Measurements from ENCODE around the gene MEGF6. TPM values are rescaled to one million over a fixed set of nuclear protein-coding genes. Genes with fewer than 3 reads are reported as not detected.

MEGF6 gene
- total RNA-seq, 1 donor from 2014 or later = 194 TPM

GRCh38 chr1:3506943-3507342 lies 104.4 kb downstream of the MEGF6 start:
- no peak for TF ChIP-seq CTCF (IDR thresholded peaks at IDR 0.05)
- no peaks in the 10 kb centered on the region for H3K9me3 ChIP-seq
- H3K4me3 ChIP-seq = no peak overlapping the region
- H3K36me3 ChIP-seq = peaks cover 64 to 67% of the 10 kb centered on the region in 2 donors
- H3K4me1 ChIP-seq = peaks cover 16 to 19% of the 10 kb centered on the region in 2 donors
- H3K27ac ChIP-seq = no peak overlapping the region
- no peak for DNase-seq (ENCODE audit: low spot score in 2 of 2)
- intact Hi-C loops (cut with DNase I) = no loop called here
- no peaks in the 10 kb centered on the region for H3K27me3 ChIP-seq

DNA sequence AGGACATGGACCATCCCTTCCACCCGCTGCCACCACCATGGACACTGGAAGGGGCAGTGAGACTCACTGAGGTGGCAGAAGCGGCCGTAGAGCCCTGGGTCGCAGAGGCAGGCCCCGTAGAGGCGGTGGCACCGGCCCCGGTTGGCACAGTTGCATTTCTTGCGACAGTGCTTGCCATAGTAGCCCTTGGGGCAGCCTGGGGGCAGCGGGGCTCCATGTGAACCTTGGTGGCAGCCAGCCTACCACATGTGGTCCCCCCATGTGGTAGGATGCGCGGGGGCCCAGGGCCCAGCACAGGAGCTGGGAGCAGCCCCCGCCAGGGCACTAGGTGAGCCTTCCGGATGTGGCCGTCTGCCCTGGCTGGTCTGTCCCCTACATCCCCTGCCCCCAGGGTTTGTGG lies 105.3 kb downstream of the MEGF6 start:
- intact Hi-C loops (cut with DNase I) = no loop called here

DNA sequence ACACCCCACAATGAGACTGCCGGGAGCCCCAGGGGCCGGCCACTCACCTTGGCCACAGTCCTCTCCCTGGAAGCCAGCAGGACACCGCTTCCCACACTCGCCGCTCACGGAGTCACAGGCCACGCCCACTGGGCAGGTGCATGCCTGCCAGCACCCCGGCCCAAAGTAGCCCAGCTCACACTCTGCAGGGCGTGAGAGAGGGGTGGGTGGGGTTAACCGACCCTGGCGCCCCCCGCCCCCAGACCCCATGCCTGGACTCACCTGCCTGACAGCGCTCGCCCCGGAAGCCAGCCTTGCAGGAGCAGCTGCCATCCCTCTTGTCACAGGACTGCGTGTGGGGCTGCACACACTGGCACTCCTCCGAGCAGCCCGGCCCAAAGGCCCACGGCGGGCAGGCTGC lies 106.1 kb downstream of the MEGF6 start:
- TF ChIP-seq CTCF (IDR thresholded peaks at IDR 0.05) = no peak
- Histone ChIP-seq H3K4me3 (no peak overlapping the region), H3K36me3 (peaks cover 60 to 77% of the 10 kb centered on the region in 2 donors), H3K4me1 (peaks cover 16 to 19% of the 10 kb centered on the region in 2 donors), H3K9me3 (no peaks in the 10 kb centered on the region), H3K27ac (peak overlapping the region; percentile 41 to 87), H3K27me3 (no peaks in the 10 kb centered on the region)
- intact Hi-C loops (cut with DNase I) = loop anchor here (2.0 kb wide), 1 partner anchor 26 kb away; no protein-coding TSS in a partner anchor
- no peak for DNase-seq (ENCODE audit: low spot score in 2 of 2)

More for the DNA sequence above, 105.3 kb downstream of the MEGF6 start:
- no peak for TF ChIP-seq CTCF (IDR thresholded peaks at IDR 0.05)
- Histone ChIP-seq H3K36me3 (peaks cover 55 to 68% of the 10 kb centered on the region in 2 donors), H3K27ac (peak overlapping the region in 1 of 2 donors; percentile 87), H3K9me3 (no peaks in the 10 kb centered on the region), H3K4me3 (no peak overlapping the region), H3K27me3 (no peaks in the 10 kb centered on the region), H3K4me1 (peaks cover 16 to 19% of the 10 kb centered on the region in 2 donors)
- DNase-seq (ENCODE audit: low spot score in 2 of 2) = no peak

- intact Hi-C loops (cut with DNase I) = loop anchor here (2.0 kb wide), 1 partner anchor 26 kb away; no protein-coding TSS in a partner anchor
- H3K4me1 ChIP-seq = peaks cover 16 to 19% of the 10 kb centered on the region in 2 donors
- no peak for TF ChIP-seq CTCF (IDR thresholded peaks at IDR 0.05)
- H3K27ac ChIP-seq = peak overlapping the region; percentile 41 to 87
- H3K4me3 ChIP-seq = no peak overlapping the region
- H3K36me3 ChIP-seq = peaks cover 64 to 81% of the 10 kb centered on the region in 2 donors
- no peaks in the 10 kb centered on the region for H3K27me3 ChIP-seq
- no peaks in the 10 kb centered on the region for H3K9me3 ChIP-seq
- no peak for DNase-seq (ENCODE audit: low spot score in 2 of 2)
These were observed 106.5 kb downstream of the MEGF6 start for GRCh38 chr1:3504822-3505153.

GRCh38 chr1:3504151-3504821 lies 107.0 kb downstream of the MEGF6 start:
- TF ChIP-seq CTCF (IDR thresholded peaks at IDR 0.05) = no peak
- Histone ChIP-seq H3K27ac (peak overlapping the region; percentile 62 to 87), H3K36me3 (peaks cover 65 to 83% of the 10 kb centered on the region in 2 donors), H3K9me3 (no peaks in the 10 kb centered on the region), H3K4me1 (peaks cover 16 to 19% of the 10 kb centered on the region in 2 donors), H3K27me3 (no peaks in the 10 kb centered on the region), H3K4me3 (no peak overlapping the region)
- peak; percentile 55 to 93 for DNase-seq (ENCODE audit: low spot score in 2 of 2)
- intact Hi-C loops (cut with DNase I) = loop anchor here (2.0 kb wide), 1 partner anchor 27 kb away; no protein-coding TSS in a partner anchor

Measured in ascending aorta (tissue), 2 donors.